Central memory CD4-positive, alpha-beta T cell (primary cell): Measurements from ENCODE around the gene MEIS1.

ENCODE experiments used
- DNase-seq: peaks from one replicate; pipeline ENCODE4 v3.0.0; 2022

The MEIS1 gene

GRCh38 chr2:66512626-66513025 is 77.7 kb downstream of the MEIS1 start:
- no peak for DNase-seq

- DNase-seq, result no peak
These were observed 80.8 kb downstream of the MEIS1 start for GRCh38 chr2:66515743-66516142.

- no peak for DNase-seq
These were observed 81.6 kb downstream of the MEIS1 start for GRCh38 chr2:66516499-66516898.

GRCh38 chr2:66517772-66518171 is 82.8 kb downstream of the MEIS1 start:
- DNase-seq, result no peak

GRCh38 chr2:66519264-66519843 is 84.4 kb downstream of the MEIS1 start:
- DNase-seq, result no peak

- DNase-seq, result no peak
These were observed 86.5 kb downstream of the MEIS1 start for GRCh38 chr2:66521291-66521922.

- no peak for DNase-seq
These were observed 87.9 kb downstream of the MEIS1 start for GRCh38 chr2:66522611-66523376.

- no peak for DNase-seq
These were observed 88.5 kb downstream of the MEIS1 start for GRCh38 chr2:66523377-66523969.

- no peak for DNase-seq
These were observed 89.1 kb downstream of the MEIS1 start for GRCh38 chr2:66523990-66524389.

- no peak for DNase-seq
These were observed 90.7 kb downstream of the MEIS1 start for GRCh38 chr2:66525606-66526005.

- DNase-seq, result no peak
These were observed 91.3 kb downstream of the MEIS1 start for GRCh38 chr2:66526180-66526579.

GRCh38 chr2:66528974-66529724 is 94.2 kb downstream of the MEIS1 start:
- DNase-seq, result no peak

GRCh38 chr2:66530651-66531050 is 95.7 kb downstream of the MEIS1 start:
- DNase-seq, result no peak

GRCh38 chr2:66531155-66531554 is 96.2 kb downstream of the MEIS1 start:
- no peak for DNase-seq

- DNase-seq, result no peak
These were observed 96.6 kb downstream of the MEIS1 start for GRCh38 chr2:66531567-66531966.

- DNase-seq, result no peak
These were observed 98.3 kb downstream of the MEIS1 start for GRCh38 chr2:66532972-66533868.

- no peak for DNase-seq
These were observed 99.5 kb downstream of the MEIS1 start for GRCh38 chr2:66534461-66534860.

- no peak for DNase-seq
These were observed 100.8 kb downstream of the MEIS1 start for GRCh38 chr2:66535574-66536289.

GRCh38 chr2:66536290-66536673 is 101.4 kb downstream of the MEIS1 start:
- no peak for DNase-seq

- no peak for DNase-seq
These were observed 102.1 kb downstream of the MEIS1 start for GRCh38 chr2:66536997-66537396.

- no peak for DNase-seq
These were observed 103.4 kb downstream of the MEIS1 start for GRCh38 chr2:66538291-66538690.
